H1 (cell line): Measurements from ENCODE around the gene LIPC. TPM values are rescaled to one million over a fixed set of nuclear protein-coding genes. Genes with fewer than 3 reads are reported as not detected.

Experiments used
- CTCF ChIA-PET: fragments of 300-600 bp; sonication (Branson Sonifier 250); formaldehyde crosslinking; loops from one replicate; lab custom pipeline; 2021; ENCODE audit not compliant: partially characterized antibody; lab: Charles Lee
- POLR2A ChIA-PET: fragments of 300-600 bp; sonication (Branson Sonifier 250); formaldehyde crosslinking; loops from one replicate; lab custom pipeline; 2021; ENCODE audit warnings: inconsistent platforms; ENCODE audit not compliant: partially characterized antibody; lab: Charles Lee
- DNase-seq, 2 experiments: peaks; one replicate each; pipeline versions ENCODE4 v3.0.0 to v3.0.0-alpha.2; 2010 to 2022; ENCODE audit warnings: low spot score in 2 of 2, low read depth in 1 of 2, mixed read lengths in 1 of 2
- FAIRE-seq: peaks from 2 replicates; lab custom pipeline; 2011; peaks lifted over from hg19 to GRCh38; lab: Jason Lieb, UNC
- H2AFZ ChIP-seq: 2 replicates; pipeline ENCODE4 v1.8.1; 2012; ENCODE audit warnings: low read length, inconsistent platforms
- H2AK5ac ChIP-seq: 2 replicates; pipeline ENCODE4 v1.6.1; 2013; ENCODE audit warnings: low read depth, low read length
- H2BK120ac ChIP-seq: replicated peaks from 2 replicates; pipeline ENCODE3; 2013; ENCODE audit warnings: low read depth, low read length, inconsistent platforms
- H2BK12ac ChIP-seq: 2 replicates; pipeline ENCODE4 v1.6.1; 2013; ENCODE audit warnings: low read depth, low read length
- H2BK15ac ChIP-seq: 2 replicates; pipeline ENCODE4 v1.6.1; 2013; ENCODE audit warnings: low read length
- H2BK20ac ChIP-seq: 2 replicates; pipeline ENCODE4 v1.6.1; 2013; ENCODE audit warnings: low read length
- H2BK5ac ChIP-seq: 2 replicates; pipeline ENCODE4 v1.6.1; 2013; ENCODE audit warnings: low read depth, low read length
- H3K14ac ChIP-seq: 2 replicates; pipeline ENCODE4 v1.6.1; 2013; ENCODE audit warnings: inconsistent platforms; ENCODE audit not compliant: insufficient read length
- H3K18ac ChIP-seq: 2 replicates; pipeline ENCODE4 v1.6.1; 2013; ENCODE audit warnings: low read length; ENCODE audit errors: extremely low read depth
- H3K23ac ChIP-seq: 2 replicates; pipeline ENCODE4 v1.6.1; 2013; ENCODE audit warnings: inconsistent platforms; ENCODE audit not compliant: insufficient read length
- H3K23me2 ChIP-seq: 2 replicates; pipeline ENCODE4 v1.6.1; 2013; ENCODE audit warnings: low read depth, low read length
- H3K27ac ChIP-seq: 2 replicates; pipeline ENCODE4 v1.6.1; 2011; ENCODE audit warnings: low read depth, low read length, inconsistent platforms
- H3K27me3 ChIP-seq, 4 experiments: replicated peaks in 1 of 4; 1 replicate in 1 of 4; 2 replicates in 3 of 4; pipeline versions ENCODE4 v1.6.1 to v1.8.1; 2011 to 2013; ENCODE audit warnings: low read length in 3 of 4, mild to moderate bottlenecking in 3 of 4, inconsistent platforms in 2 of 4, mixed read lengths in 2 of 4, moderate library complexity in 1 of 4; ENCODE audit not compliant: control insufficient read depth in 3 of 4, insufficient read depth in 3 of 4; ENCODE audit errors: extremely low read depth in 1 of 4
- H3K36me3 ChIP-seq, 4 experiments: 2 replicates each; pipeline versions ENCODE4 v1.6.1 to v1.8.1; 2011 to 2013; ENCODE audit warnings: mild to moderate bottlenecking in 4 of 4, low read length in 3 of 4, moderate library complexity in 2 of 4, control low read depth in 1 of 4, inconsistent platforms in 1 of 4; ENCODE audit not compliant: insufficient read depth in 4 of 4, control insufficient read depth in 2 of 4
- H3K4ac ChIP-seq: replicated peaks from 2 replicates; pipeline ENCODE3; 2013; ENCODE audit warnings: low read length, low read depth, mixed read lengths, inconsistent platforms; ENCODE audit not compliant: insufficient read length
- H3K4me1 ChIP-seq, 4 experiments: replicated peaks in 1 of 4; 1 replicate in 1 of 4; 2 replicates in 3 of 4; pipeline versions ENCODE4 v1.6.1 to v1.8.1; 2011 to 2013; ENCODE audit warnings: low read length in 3 of 4, inconsistent platforms in 2 of 4, mixed read lengths in 1 of 4; ENCODE audit not compliant: insufficient read depth in 4 of 4, control insufficient read depth in 3 of 4
- H3K4me2 ChIP-seq, 2 experiments: 2 replicates each; pipeline versions ENCODE4 v1.6.1 to v1.8.1; 2011 to 2013; ENCODE audit warnings: low read depth in 2 of 2, low read length in 2 of 2, control low read depth in 1 of 2, inconsistent platforms in 1 of 2, mild to moderate bottlenecking in 1 of 2; ENCODE audit not compliant: insufficient read depth in 1 of 2
- H3K4me3 ChIP-seq, 4 experiments: fragments of 200-600, 300-600 bp in 1 of 4; sonication (generic), shearing (Covaris generic), sonication (Bioruptor Twin) in 1 of 4; 2 replicates each; pipeline versions ENCODE4 v1.5.1 to v1.8.1; 2011 to 2016; ENCODE audit warnings: low read length in 4 of 4, low read depth in 3 of 4, control low read depth in 2 of 4, inconsistent platforms in 2 of 4, mild to moderate bottlenecking in 2 of 4, mixed read lengths in 1 of 4, moderate library complexity in 1 of 4; ENCODE audit not compliant: insufficient read depth in 2 of 4; ENCODE audit errors: extremely low read depth in 1 of 4
- H3K56ac ChIP-seq: replicated peaks from 2 replicates; pipeline ENCODE3; 2013; ENCODE audit warnings: low read depth, mild to moderate bottlenecking, mixed read lengths, low read length, inconsistent platforms; ENCODE audit not compliant: insufficient read length
- H3K79me1 ChIP-seq: 2 replicates; pipeline ENCODE4 v1.6.1; 2013; ENCODE audit warnings: low read depth, low read length, control low read depth
- H3K79me2 ChIP-seq, 2 experiments: 2 replicates each; pipeline versions ENCODE4 v1.6.1 to v1.8.1; 2012 to 2013; ENCODE audit warnings: low read length in 2 of 2, mild to moderate bottlenecking in 2 of 2, inconsistent platforms in 1 of 2; ENCODE audit not compliant: insufficient read depth in 2 of 2, control insufficient read depth in 1 of 2
- H3K9ac ChIP-seq, 4 experiments: replicated peaks in 1 of 4; 1 replicate in 1 of 4; 2 replicates in 3 of 4; pipeline versions ENCODE4 v1.6.1 to v1.8.1; 2011 to 2013; ENCODE audit warnings: low read depth in 3 of 4, low read length in 3 of 4, control low read depth in 2 of 4, mild to moderate bottlenecking in 2 of 4, moderate library complexity in 2 of 4, inconsistent platforms in 1 of 4; ENCODE audit errors: extremely low read depth in 1 of 4
- H3K9me3 ChIP-seq, 2 experiments: 2 replicates each; pipeline versions ENCODE4 v1.6.1 to v1.8.1; 2012 to 2013; ENCODE audit warnings: mild to moderate bottlenecking in 2 of 2, moderate library complexity in 2 of 2, control low read depth in 1 of 2, inconsistent platforms in 1 of 2, low read depth in 1 of 2, low read length in 1 of 2, mixed read lengths in 1 of 2; ENCODE audit not compliant: insufficient read depth in 2 of 2
- H4K20me1 ChIP-seq, 2 experiments: replicated peaks in 1 of 2; 2 replicates each; pipeline versions ENCODE3 to v1.8.1; 2011 to 2013; ENCODE audit warnings: inconsistent platforms in 2 of 2, low read length in 2 of 2, mild to moderate bottlenecking in 1 of 2; ENCODE audit not compliant: insufficient read depth in 2 of 2, control insufficient read depth in 1 of 2
- H4K5ac ChIP-seq: 2 replicates; pipeline ENCODE4 v1.6.1; 2013; ENCODE audit warnings: low read length, low read depth, mixed read lengths, inconsistent platforms; ENCODE audit not compliant: insufficient read length
- H4K8ac ChIP-seq: 2 replicates; pipeline ENCODE4 v1.8.0; 2013; ENCODE audit warnings: mild to moderate bottlenecking, moderate library complexity, low read length, inconsistent platforms; ENCODE audit not compliant: insufficient read depth; ENCODE audit errors: extremely low read depth
- H4K91ac ChIP-seq: replicated peaks from 2 replicates; pipeline ENCODE3; 2013; ENCODE audit warnings: low read length, mixed read lengths, inconsistent platforms; ENCODE audit not compliant: insufficient read length
- CBX5 ChIP-seq: fragments of 300-800, 300-1000 bp; sonication (generic); IDR thresholded peaks from 2 replicates; pipeline ENCODE4 v1.7.1; 2016; ENCODE audit warnings: antibody characterized with exemption, low read length, low read depth
- CHD1 ChIP-seq: IDR thresholded peaks from 2 replicates; pipeline ENCODE4 v1.6.1; 2012; ENCODE audit warnings: low read depth, low read length, improper control_type of control experiment
- EP300 ChIP-seq, 2 experiments: IDR thresholded peaks; 1 replicate in 1 of 2; 2 replicates in 1 of 2; pipeline ENCODE4 v1.6.1; 2011 to 2012; ENCODE audit warnings: low read depth in 2 of 2, low read length in 2 of 2, mild to moderate bottlenecking in 2 of 2, borderline replicate concordance in 1 of 2, inconsistent platforms in 1 of 2, moderate library complexity in 1 of 2
- MAFK ChIP-seq: IDR thresholded peaks from 2 replicates; pipeline ENCODE4 v1.6.1; 2012; ENCODE audit warnings: low read depth, mild to moderate bottlenecking, improper control_type of control experiment, low read length
- POLR2A ChIP-seq, 2 experiments: IDR thresholded peaks; 1 replicate in 1 of 2; 2 replicates in 1 of 2; pipeline ENCODE4 v1.6.1; 2011; ENCODE audit warnings: low read depth in 2 of 2, low read length in 2 of 2, mild to moderate bottlenecking in 2 of 2; ENCODE audit errors: control extremely low read depth in 1 of 2
- POU5F1 ChIP-seq: IDR thresholded peaks from 2 replicates; pipeline ENCODE4 v1.6.1; 2011; ENCODE audit warnings: low read depth, mild to moderate bottlenecking, low read length, moderate library complexity
- SP1 ChIP-seq: IDR thresholded peaks from 2 replicates; pipeline ENCODE4 v1.6.1; 2011; ENCODE audit warnings: low read depth, low read length
- SP2 ChIP-seq: IDR thresholded peaks from 2 replicates; pipeline ENCODE4 v1.6.1; 2012; ENCODE audit warnings: mild to moderate bottlenecking, low read length, inconsistent platforms
- SUZ12 ChIP-seq: fragments of 200-600 bp; sonication (generic); IDR thresholded peaks from 2 replicates; pipeline ENCODE4 v1.6.1; 2012; ENCODE audit warnings: mild to moderate bottlenecking, inconsistent platforms, low read length, moderate library complexity, mixed read lengths
- YY1 ChIP-seq: IDR thresholded peaks from 2 replicates; pipeline ENCODE4 v1.6.1; 2011; ENCODE audit warnings: low read depth, mild to moderate bottlenecking, low read length
- WGBS, 2 experiments: shearing (Covaris generic) in 1 of 2; methylation state at CpG; one replicate each; pipeline versions ENCODE4 v1.1.6 to v1.1.7; 2013 to 2015; ENCODE audit warnings: low lambda C conversion rate in 2 of 2, mixed read lengths in 2 of 2, inconsistent platforms in 1 of 2, low coverage in 1 of 2, missing lambda C conversion rate in 1 of 2; ENCODE audit not compliant: insufficient replicate concordance in 2 of 2, insufficient coverage in 1 of 2, insufficient read length in 1 of 2; ENCODE audit errors: extremely low coverage in 1 of 2, missing lambda C conversion rate in 1 of 2; 5-methylcytosine and 5-hydroxymethylcytosine counted together
- polyA plus RNA-seq, 7 experiments: library from polyadenylated mRNA; depleted of rRNA in 3 of 7; stranded (reverse) in 5 of 7; unstranded in 2 of 7; fragments of >200 nt in 5 of 7; fragments of 200-250 nt in 2 of 7; gene quantifications; 1 replicate in 5 of 7; 2 replicates in 1 of 7; 4 replicates in 1 of 7; pipeline versions ENCODE4 v1.2.1 to v1.2.3, GENCODE V29; 2011 to 2013; ENCODE audit warnings: missing spikeins in 2 of 7, mixed read lengths in 2 of 7
- total RNA-seq: library from RNA; stranded (reverse); fragmentation: NEBNext Ultra II Directional; extraction: Animal tissue kit (Norgen Biotek cat#: 25700); gene quantifications from 2 replicates; pipeline ENCODE4 v1.2.1, GENCODE V29; 2021
- TF ChIP-seq, protein P1 (sequence below): IDR thresholded peaks from 2 replicates; pipeline ENCODE4 v1.6.1; 2011; ENCODE audit warnings: low read depth, mild to moderate bottlenecking, low read length; ENCODE audit not compliant: insufficient read depth
- TF ChIP-seq, protein P2 (sequence below): IDR thresholded peaks from 2 replicates; pipeline ENCODE4 v1.6.1; 2012; ENCODE audit warnings: inconsistent platforms

Gene LIPC
- total and polyA plus RNA-seq, 2 of the 8 experiments (the other 6 are each of a cell fraction or from before 2014, with no cell fraction given) = not detected

DNA sequence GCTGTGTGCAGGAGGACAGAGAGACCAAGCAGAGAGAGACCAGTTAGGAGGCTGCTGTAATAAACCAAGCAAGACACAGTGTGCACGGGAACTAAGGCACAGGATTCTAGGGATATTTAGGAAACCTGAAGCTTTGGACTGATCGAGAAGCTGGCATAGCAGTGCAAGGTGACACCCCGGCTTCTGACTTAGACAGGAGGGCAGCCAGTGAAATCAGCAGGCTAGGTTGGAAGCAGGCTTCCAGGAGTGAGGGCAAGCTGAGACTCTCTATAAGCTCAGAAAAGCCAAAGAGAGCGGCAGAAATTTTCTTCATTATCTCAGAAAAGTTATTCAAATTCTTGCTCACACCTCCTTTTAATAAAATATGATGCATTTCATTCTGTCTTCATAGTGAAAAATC, 104.6 kb downstream of the LIPC start:
- Histone ChIP-seq H3K4me2 (no peak overlapping the region), H3K27ac (no peak overlapping the region), H3K23me2 (no peaks in the 10 kb centered on the region; the same call in 1 of the 2 replicates), H3K79me2 (no peaks in the 10 kb centered on the region), H2AFZ (no peak overlapping the region), H2BK12ac (no peak overlapping the region), H2BK15ac (no peak overlapping the region), H4K91ac (no peak overlapping the region), H2BK20ac (no peak overlapping the region), H3K4me1 (no peaks in the 10 kb centered on the region), H4K5ac (no peak overlapping the region), H3K27me3 (no peaks in the 10 kb centered on the region), H3K4me3 (no peak overlapping the region), H3K9me3 (no peaks in the 10 kb centered on the region), H3K36me3 (no peaks in the 10 kb centered on the region), H2AK5ac (no peak overlapping the region), H3K4ac (no peak overlapping the region), H4K20me1 (no peaks in the 10 kb centered on the region), H3K18ac (no peak overlapping the region), H3K14ac (no peak overlapping the region), H4K8ac (no peak overlapping the region), H3K79me1 (no peaks in the 10 kb centered on the region), H3K23ac (no peak overlapping the region), H3K9ac (no peak overlapping the region), H2BK120ac (no peak overlapping the region), H3K56ac (no peak overlapping the region), H2BK5ac (no peak overlapping the region)
- DNase-seq (no peak), FAIRE-seq (no peak)
- ChIA-PET CTCF (interaction anchor here (0.9 kb wide), 1 partner anchor 267 kb away, joined by 3 read pairs; no protein-coding TSS in a partner anchor), POLR2A (no interaction called here)
- WGBS, 2 experiments = 90% methylated on average over 4 of the region's 4 CpGs; no CpG with 5 or more reads in 1 of the 2 experiments
- no peak for TF ChIP-seq SP2
- TF ChIP-seq, protein P1, sequence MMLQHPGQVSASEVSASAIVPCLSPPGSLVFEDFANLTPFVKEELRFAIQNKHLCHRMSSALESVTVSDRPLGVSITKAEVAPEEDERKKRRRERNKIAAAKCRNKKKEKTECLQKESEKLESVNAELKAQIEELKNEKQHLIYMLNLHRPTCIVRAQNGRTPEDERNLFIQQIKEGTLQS = no peak
- no peak for TF ChIP-seq SUZ12
- TF ChIP-seq POLR2A (IDR thresholded peaks at IDR 0.05; ENCODE audit: control extremely low read depth in 1 of 2, low read depth in 2 of 2, low read length in 2 of 2) = no peak
- TF ChIP-seq, protein P2, sequence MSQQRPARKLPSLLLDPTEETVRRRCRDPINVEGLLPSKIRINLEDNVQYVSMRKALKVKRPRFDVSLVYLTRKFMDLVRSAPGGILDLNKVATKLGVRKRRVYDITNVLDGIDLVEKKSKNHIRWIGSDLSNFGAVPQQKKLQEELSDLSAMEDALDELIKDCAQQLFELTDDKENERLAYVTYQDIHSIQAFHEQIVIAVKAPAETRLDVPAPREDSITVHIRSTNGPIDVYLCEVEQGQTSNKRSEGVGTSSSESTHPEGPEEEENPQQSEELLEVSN = no peak
- TF ChIP-seq EP300 (IDR thresholded peaks at IDR 0.05; ENCODE audit: borderline replicate concordance in 1 of 2, low read depth in 2 of 2, low read length in 2 of 2) = no peak
- TF ChIP-seq MAFK = no peak
- TF ChIP-seq YY1 = no peak
- no peak for TF ChIP-seq CHD1
- no peak for TF ChIP-seq POU5F1
- no peak for TF ChIP-seq CBX5
- TF ChIP-seq SP1 = no peak
